ENCODE data around the gene CDK15.
"Not testable (repeated sequence)": the region's sequence is repeated elsewhere in the genome, so short reads cannot be mapped to it uniquely, and the experiment has no call there.

Gene CDK15

GRCh38 chr2:201831469-201831868, 25.1 kb downstream of the CDK15 start:
- DNase-seq, result no peak

- DNase-seq, result no peak
Observed at GRCh38 chr2:201833781-201834180, 27.4 kb downstream of the CDK15 start.

- no peak for DNase-seq
Observed at GRCh38 chr2:201835066-201835465, 28.7 kb downstream of the CDK15 start.

- DNase-seq, result no peak
Observed at GRCh38 chr2:201837391-201837790, 31.1 kb downstream of the CDK15 start.

GRCh38 chr2:201837824-201838431, 31.6 kb downstream of the CDK15 start:
- DNase-seq, result peak; percentile 10

- no peak for DNase-seq
Observed at GRCh38 chr2:201839727-201840126, 33.4 kb downstream of the CDK15 start.

- no peak for DNase-seq
Observed at GRCh38 chr2:201840726-201841125, 34.4 kb downstream of the CDK15 start.

- no peak for DNase-seq
Observed at GRCh38 chr2:201842131-201842860, 36.0 kb downstream of the CDK15 start.

- not testable (repeated sequence) for DNase-seq
Observed at GRCh38 chr2:201844922-201845321, 38.6 kb downstream of the CDK15 start.

- DNase-seq, result no peak
Observed at GRCh38 chr2:201847481-201847880, 41.1 kb downstream of the CDK15 start.

GRCh38 chr2:201852462-201852861, 46.1 kb downstream of the CDK15 start:
- DNase-seq, result no peak

- no peak for DNase-seq
Observed at GRCh38 chr2:201852878-201853415, 46.6 kb downstream of the CDK15 start.

- no peak for DNase-seq
Observed at GRCh38 chr2:201854221-201854801, 48.0 kb downstream of the CDK15 start.

GRCh38 chr2:201854841-201855240, 48.5 kb downstream of the CDK15 start:
- DNase-seq, result no peak

- DNase-seq, result no peak
Observed at GRCh38 chr2:201855356-201855755, 49.0 kb downstream of the CDK15 start.

- DNase-seq, result no peak
Observed at GRCh38 chr2:201857326-201857725, 51.0 kb downstream of the CDK15 start.

- peak; percentile 42 for DNase-seq
Observed at GRCh38 chr2:201858281-201859184, 52.2 kb downstream of the CDK15 start.

GRCh38 chr2:201859949-201860348, 53.6 kb downstream of the CDK15 start:
- no peak for DNase-seq

GRCh38 chr2:201860636-201861066, 54.3 kb downstream of the CDK15 start:
- DNase-seq, result peak; percentile 42

- no peak for DNase-seq
Observed at GRCh38 chr2:201862843-201863242, 56.5 kb downstream of the CDK15 start.

- no peak for DNase-seq
Observed at GRCh38 chr2:201866643-201867473, 60.5 kb downstream of the CDK15 start.

- no peak for DNase-seq
Observed at GRCh38 chr2:201871471-201871870, 65.1 kb downstream of the CDK15 start.

Measured in stimulated activated CD4-positive, alpha-beta T cell treated with anti-CD3 and anti-CD28 coated beads, Interleukin-15, amount 100 ng/mL, for 24 hours (primary cell).